ENCODE results near the gene ATOSA.

DNA sequence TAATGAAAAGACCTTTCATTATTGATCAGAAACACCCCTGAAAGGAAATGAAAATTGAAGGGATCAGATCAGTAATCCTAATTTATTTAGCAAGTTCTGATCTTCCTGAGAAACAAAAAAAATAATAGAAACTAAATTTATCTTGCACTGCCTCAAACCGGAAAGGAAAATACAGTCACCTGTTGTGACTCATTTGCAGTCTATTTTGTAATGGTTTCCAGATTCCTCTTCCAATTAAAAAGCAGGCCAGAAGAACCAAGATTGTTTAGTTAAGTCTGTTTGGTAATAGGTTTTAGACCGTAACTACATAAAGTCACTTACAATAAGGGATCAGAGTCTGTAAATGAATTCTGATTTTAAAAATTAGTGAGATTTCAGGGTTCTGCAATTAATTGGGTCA is 49.7 kb upstream of the ATOSA start:
- TF ChIP-seq, protein P1, sequence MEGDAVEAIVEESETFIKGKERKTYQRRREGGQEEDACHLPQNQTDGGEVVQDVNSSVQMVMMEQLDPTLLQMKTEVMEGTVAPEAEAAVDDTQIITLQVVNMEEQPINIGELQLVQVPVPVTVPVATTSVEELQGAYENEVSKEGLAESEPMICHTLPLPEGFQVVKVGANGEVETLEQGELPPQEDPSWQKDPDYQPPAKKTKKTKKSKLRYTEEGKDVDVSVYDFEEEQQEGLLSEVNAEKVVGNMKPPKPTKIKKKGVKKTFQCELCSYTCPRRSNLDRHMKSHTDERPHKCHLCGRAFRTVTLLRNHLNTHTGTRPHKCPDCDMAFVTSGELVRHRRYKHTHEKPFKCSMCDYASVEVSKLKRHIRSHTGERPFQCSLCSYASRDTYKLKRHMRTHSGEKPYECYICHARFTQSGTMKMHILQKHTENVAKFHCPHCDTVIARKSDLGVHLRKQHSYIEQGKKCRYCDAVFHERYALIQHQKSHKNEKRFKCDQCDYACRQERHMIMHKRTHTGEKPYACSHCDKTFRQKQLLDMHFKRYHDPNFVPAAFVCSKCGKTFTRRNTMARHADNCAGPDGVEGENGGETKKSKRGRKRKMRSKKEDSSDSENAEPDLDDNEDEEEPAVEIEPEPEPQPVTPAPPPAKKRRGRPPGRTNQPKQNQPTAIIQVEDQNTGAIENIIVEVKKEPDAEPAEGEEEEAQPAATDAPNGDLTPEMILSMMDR (IDR thresholded peaks at IDR 0.05): no peak
- TF ChIP-seq POLR2AphosphoS5 (IDR thresholded peaks at IDR 0.05; ENCODE audit: insufficient read depth in 1 of 2, low read depth in 1 of 2): peak in 1 of 2 donors; percentile 64
